Omental fat pad (tissue), 4 donors: Measurements from ENCODE around the gene RPS23. TPM values are rescaled to one million over a fixed set of nuclear protein-coding genes. Genes with fewer than 3 reads are reported as not detected.

Source experiments
- ATAC-seq: fragments of 150-250 bp; one replicate; pipeline ENCODE4 v1.9.1; 2016; ENCODE audit warnings: mild to moderate bottlenecking, moderate library complexity; ENCODE audit not compliant: low FRiP score
- DNase-seq: peaks from one replicate; pipeline ENCODE4 v3.0.0-alpha.2; 2019; ENCODE audit warnings: low spot score
- CTCF ChIP-seq, 3 donors: fragments of 450-650 bp; IDR thresholded peaks; one replicate each; pipeline ENCODE4 v1.5.1; 2016 to 2017; ENCODE audit warnings: antibody characterized with exemption in 3 of 3, mild to moderate bottlenecking in 3 of 3, moderate library complexity in 2 of 3
- small RNA-seq: library from RNA; depleted of rRNA; stranded (forward); fragments of <200 nt; gene quantifications from one replicate; pipeline ENCODE3, GENCODE V24; 2016
- total RNA-seq, 4 donors: library from RNA; depleted of rRNA; stranded (reverse); fragments of >200 nt; gene quantifications; one replicate each; pipeline ENCODE4 v1.1.0, GENCODE V29; 2016

Gene RPS23
- total RNA-seq, 4 donors from 2014 or later: 2,401 to 4,131 (median 3,282) TPM

DNA sequence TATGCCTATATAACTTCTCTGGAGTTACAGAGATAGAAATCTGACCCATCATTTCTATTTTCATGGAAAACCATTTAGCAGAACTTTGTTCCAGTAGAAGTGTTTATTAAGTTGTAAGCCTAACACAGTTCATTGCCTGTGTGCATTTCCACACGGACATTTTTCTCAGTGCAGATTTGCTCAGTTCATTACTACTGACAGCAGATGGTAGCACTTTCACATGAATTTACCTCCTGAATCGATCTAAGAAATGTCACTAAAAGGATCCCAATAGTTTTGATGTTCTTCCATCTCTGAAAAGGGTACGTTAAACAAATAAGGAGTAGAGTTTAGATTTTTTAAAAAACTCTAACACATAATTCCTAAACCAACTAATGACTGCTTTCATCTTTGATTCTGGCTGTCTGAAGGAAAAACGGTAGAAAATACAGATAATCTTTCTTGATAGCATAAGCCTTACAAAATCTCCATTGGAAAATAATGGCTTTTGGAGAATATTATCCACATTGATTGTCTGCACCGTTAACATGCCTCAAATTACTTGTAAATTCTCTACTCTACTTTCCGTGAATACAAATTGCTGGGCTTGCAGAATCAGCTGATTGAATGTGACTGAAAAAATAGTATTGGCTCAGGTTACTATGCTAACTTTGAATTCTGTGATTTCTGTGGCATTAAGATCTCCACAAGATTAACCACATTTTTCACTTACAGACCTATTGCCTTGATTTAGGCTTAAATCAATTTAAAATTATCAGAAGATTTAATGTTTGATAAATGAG lies 33.1 kb downstream of the RPS23 start:
- DNase-seq: no peak
- no peak for ATAC-seq
- no peak for TF ChIP-seq CTCF (IDR thresholded peaks at IDR 0.05)

GRCh38 chr5:82244151-82244550 lies 34.0 kb downstream of the RPS23 start:
- no peak for TF ChIP-seq CTCF (IDR thresholded peaks at IDR 0.05)
- ATAC-seq: no peak

DNA sequence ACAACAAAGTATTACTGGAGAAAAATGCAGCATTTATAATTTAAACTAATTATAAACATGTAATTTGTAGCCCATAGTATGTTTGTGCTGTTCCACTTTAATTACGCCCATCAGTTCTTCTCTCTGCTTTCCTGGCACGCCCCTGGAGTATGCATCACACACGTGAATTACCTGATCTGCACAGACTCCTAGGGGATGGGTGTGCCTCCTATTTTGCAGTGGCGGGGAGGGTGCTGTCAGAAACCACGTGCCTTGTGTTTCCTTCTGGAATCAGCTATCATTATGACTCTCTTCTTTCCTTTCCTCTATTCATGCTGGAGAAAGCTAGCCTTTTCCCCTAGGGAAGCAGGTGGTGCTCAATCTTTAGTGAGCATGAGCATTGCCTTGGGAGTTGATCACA lies 43.3 kb downstream of the RPS23 start:
- ATAC-seq (no peak), DNase-seq (no peak)
- no peak for TF ChIP-seq CTCF (IDR thresholded peaks at IDR 0.05)

More at GRCh38 chr5:82244151-82244550, 34.0 kb downstream of the RPS23 start:
- DNase-seq: no peak

DNA sequence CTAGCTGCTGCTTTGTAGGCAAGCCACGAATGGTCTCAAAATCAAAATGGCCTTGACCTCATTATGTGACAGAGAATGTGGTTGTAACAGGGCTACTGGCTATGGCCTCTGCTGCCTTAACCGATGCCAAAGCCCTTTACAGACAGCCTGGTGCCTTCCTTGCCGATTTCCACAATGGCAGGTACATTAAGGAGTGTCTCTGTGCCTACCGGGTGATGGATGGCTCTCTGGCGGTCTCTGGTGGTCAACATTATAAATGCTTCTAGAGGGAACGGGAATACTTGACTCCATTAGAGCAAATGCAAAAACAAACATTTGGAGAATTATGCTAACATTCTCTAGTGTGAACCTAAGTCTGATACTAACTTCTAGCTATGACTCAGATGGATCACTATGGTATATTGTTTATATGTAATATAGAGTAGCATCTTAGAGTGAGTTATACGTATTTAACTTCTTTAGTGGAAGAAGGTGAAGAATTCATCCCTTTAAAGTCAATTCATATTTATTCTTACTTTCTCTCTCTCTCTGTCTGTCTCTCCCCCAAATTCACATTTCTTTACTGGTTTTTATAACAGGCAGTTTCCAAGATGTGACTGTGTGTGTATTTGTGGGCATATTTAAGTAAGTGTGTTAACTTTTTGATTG lies 52.5 kb downstream of the RPS23 start:
- no peak for DNase-seq
- peak; percentile 75 for ATAC-seq
- TF ChIP-seq CTCF (IDR thresholded peaks at IDR 0.05): peak in 1 of 3 donors; percentile 56

Small RNA genes within 50 kb of the gene (small RNA-seq; reads per million reads assigned to genes)
- not detected for gene AC010598.1
